ENCODE results near the gene LIPC. TPM values are rescaled to one million over a fixed set of nuclear protein-coding genes. Genes with fewer than 3 reads are reported as not detected.
A peak's percentile ranks its signal among the peaks of the same experiment; 100 is the strongest.

LIPC gene
- total and polyA plus RNA-seq, 12 donors = 0.22 to 1.3 (median 0.42) TPM; not detected in 1

GRCh38 chr15:58587486-58587885 is 155.7 kb downstream of the LIPC start:
- DNase-seq (no peak), ATAC-seq (no peak)
- Histone ChIP-seq H3K27me3 (no peaks in the 10 kb centered on the region), H3K4me1 (peaks cover 0 to 23% (median 8%) of the 10 kb centered on the region in 9 donors), H3K27ac (no peak overlapping the region), H3K9me3 (peaks cover 0 to 12% (median 0%) of the 10 kb centered on the region in 11 donors), H3K4me3 (no peak overlapping the region), H3K36me3 (no peaks in the 10 kb centered on the region)
- WGBS, 2 donors = 79 to 84% methylated on average over 4 of the region's 4 CpGs
- TF ChIP-seq CTCF (IDR thresholded peaks at IDR 0.05) = no peak
- intact Hi-C loops (cut with DNase I) = loop anchor here in 1 of 10 donors (5.0 kb wide), 1 partner anchor 315 kb away; no protein-coding TSS in a partner anchor

GRCh38 chr15:58588096-58588495 is 156.3 kb downstream of the LIPC start:
- H3K27me3 ChIP-seq = no peaks in the 10 kb centered on the region
- peaks cover 0 to 6% (median 0%) of the 10 kb centered on the region in 11 donors for H3K9me3 ChIP-seq
- intact Hi-C loops (cut with DNase I) = loop anchor here in 1 of 10 donors (5.0 kb wide), 1 partner anchor 316 kb away; no protein-coding TSS in a partner anchor
- H3K27ac ChIP-seq = no peak overlapping the region
- H3K4me1 ChIP-seq = peaks cover 0 to 23% (median 8%) of the 10 kb centered on the region in 9 donors
- peaks cover 0 to under 1% (median 0%) of the 10 kb centered on the region in 9 donors for H3K36me3 ChIP-seq
- H3K4me3 ChIP-seq = no peak overlapping the region
- 78 to 84% methylated on average over 1 of the region's 1 CpG for WGBS, 2 donors
- no peak for TF ChIP-seq CTCF (IDR thresholded peaks at IDR 0.05)
- peak in 3 of 8 donors; percentile 41 to 42 (median 41) for ATAC-seq
- DNase-seq = no peak

- intact Hi-C loops (cut with DNase I) = loop anchor here in 1 of 10 donors (5.0 kb wide), 1 partner anchor 317 kb away; no protein-coding TSS in a partner anchor
- no peak for DNase-seq
- 83 to 92% methylated on average over 3 of the region's 3 CpGs for WGBS, 2 donors
These were observed 157.3 kb downstream of the LIPC start for GRCh38 chr15:58589047-58589446.

GRCh38 chr15:58590236-58590635 is 158.4 kb downstream of the LIPC start:
- H3K4me1 ChIP-seq = peaks cover 0 to 14% (median 3%) of the 10 kb centered on the region in 9 donors
- peaks cover 0 to 22% (median 0%) of the 10 kb centered on the region in 9 donors for H3K36me3 ChIP-seq
- no peak for ATAC-seq
- H3K9me3 ChIP-seq = no peaks in the 10 kb centered on the region
- 73 to 92% methylated on average over 1 of the region's 1 CpG for WGBS, 2 donors
- DNase-seq = no peak
- H3K4me3 ChIP-seq = no peak overlapping the region
- no peak for TF ChIP-seq CTCF (IDR thresholded peaks at IDR 0.05)
- no peak overlapping the region for H3K27ac ChIP-seq
- intact Hi-C loops (cut with DNase I) = loop anchor here in 1 of 10 donors (10.0 kb wide), 1 partner anchor 325 kb away; no protein-coding TSS in a partner anchor
- H3K27me3 ChIP-seq = no peaks in the 10 kb centered on the region

More at GRCh38 chr15:58589047-58589446, 157.3 kb downstream of the LIPC start:
- Histone ChIP-seq H3K9me3 (no peaks in the 10 kb centered on the region), H3K27ac (no peak overlapping the region), H3K36me3 (peaks cover 0 to 10% (median 0%) of the 10 kb centered on the region in 9 donors), H3K4me1 (peaks cover 0 to 23% (median 8%) of the 10 kb centered on the region in 9 donors), H3K27me3 (no peaks in the 10 kb centered on the region), H3K4me3 (no peak overlapping the region)
- peak in 1 of 8 donors; percentile 25 for ATAC-seq
- no peak for TF ChIP-seq CTCF (IDR thresholded peaks at IDR 0.05)

All from heart right ventricle (tissue), 16 donors.